Hindlimb muscle (tissue), 1 donor: ENCODE data around the gene B4GALNT2. TPM values are rescaled to one million over a fixed set of nuclear protein-coding genes. Genes with fewer than 3 reads are reported as not detected.

Source experiments
- DNase-seq: peaks from one replicate; pipeline ENCODE4 v3.0.0-alpha.2; 2013
- polyA plus RNA-seq: library from polyadenylated mRNA; unstranded; fragments of 120-200 nt; gene quantifications from one replicate; pipeline ENCODE4 v1.2.1, GENCODE V29; 2013; ENCODE audit not compliant: insufficient read length

B4GALNT2 gene
- polyA plus RNA-seq, 1 donor, result 0.14 TPM

GRCh38 chr17:49213847-49214246 is 81.3 kb downstream of the B4GALNT2 start:
- DNase-seq, result no peak

GRCh38 chr17:49214676-49215360 is 82.2 kb downstream of the B4GALNT2 start:
- no peak for DNase-seq

- DNase-seq, result no peak
Measured at GRCh38 chr17:49216482-49216881, 83.9 kb downstream of the B4GALNT2 start.

GRCh38 chr17:49216953-49217650 is 84.5 kb downstream of the B4GALNT2 start:
- no peak for DNase-seq

GRCh38 chr17:49217651-49218413 is 85.3 kb downstream of the B4GALNT2 start:
- DNase-seq, result peak; percentile 37

- no peak for DNase-seq
Measured at GRCh38 chr17:49218941-49219913, 86.7 kb downstream of the B4GALNT2 start.

GRCh38 chr17:49219987-49220386 is 87.4 kb downstream of the B4GALNT2 start:
- DNase-seq, result no peak

- DNase-seq, result no peak
Measured at GRCh38 chr17:49223168-49223516, 90.6 kb downstream of the B4GALNT2 start.

- DNase-seq, result no peak
Measured at GRCh38 chr17:49223517-49224197, 91.1 kb downstream of the B4GALNT2 start.

- DNase-seq, result no peak
Measured at GRCh38 chr17:49224198-49224996, 91.8 kb downstream of the B4GALNT2 start.

- no peak for DNase-seq
Measured at GRCh38 chr17:49224997-49225337, 92.4 kb downstream of the B4GALNT2 start.

- DNase-seq, result no peak
Measured at GRCh38 chr17:49225554-49226236, 93.1 kb downstream of the B4GALNT2 start.

Other genes with a start within 250 kb of the B4GALNT2 start
- gene ATP5MC1, start 240.0 kb upstream of the B4GALNT2 start, polyA plus RNA-seq, result 116 TPM
- 54.1 TPM for gene UBE2Z, start 224.4 kb upstream of the B4GALNT2 start, polyA plus RNA-seq
- gene SNF8, start 187.9 kb upstream of the B4GALNT2 start, polyA plus RNA-seq, result 63.6 TPM
- gene GIP, start 164.2 kb upstream of the B4GALNT2 start, polyA plus RNA-seq, result not detected
- 8.6 TPM for gene IGF2BP1, start 135.4 kb upstream of the B4GALNT2 start, polyA plus RNA-seq
- gene GNGT2, start 77.8 kb downstream of the B4GALNT2 start, polyA plus RNA-seq, result 1.2 TPM
- 6.7 TPM for gene ABI3, start 77.9 kb downstream of the B4GALNT2 start, polyA plus RNA-seq
- gene PHOSPHO1, start 98.0 kb downstream of the B4GALNT2 start, polyA plus RNA-seq, result 19.9 TPM
- 15.6 TPM for gene ZNF652, start 229.5 kb downstream of the B4GALNT2 start, polyA plus RNA-seq